Activated CD4-positive, alpha-beta T cell treated with anti-CD3 and anti-CD28 coated beads, Interleukin-2, amount 10 ng/mL, durations not matched to agents 24 days and 14 days (primary cell): ENCODE data around the gene ESRRG. TPM values are rescaled to one million over a fixed set of nuclear protein-coding genes. Genes with fewer than 3 reads are reported as not detected.
"Not testable (repeated sequence)": the region's sequence is repeated elsewhere in the genome, so short reads cannot be mapped to it uniquely, and the experiment has no call there.

ENCODE experiments used
- DNase-seq: peaks from one replicate; pipeline ENCODE4 v3.0.0; 2022
- H3K27ac Mint-ChIP-seq: one replicate; pipeline ENCODE4 v1.8.0; 2022; ENCODE audit warnings: mild to moderate bottlenecking, mixed read lengths
- H3K27me3 Mint-ChIP-seq: one replicate; pipeline ENCODE4 v1.8.0; 2022; ENCODE audit warnings: mixed read lengths
- H3K36me3 Mint-ChIP-seq: one replicate; pipeline ENCODE4 v1.8.0; 2022; ENCODE audit warnings: low read depth, mild to moderate bottlenecking, mixed read lengths
- H3K4me1 Mint-ChIP-seq: one replicate; pipeline ENCODE4 v1.8.0; 2021; ENCODE audit warnings: mixed read lengths
- H3K4me3 Mint-ChIP-seq: one replicate; pipeline ENCODE4 v1.8.0; 2022; ENCODE audit warnings: mild to moderate bottlenecking, moderate library complexity, mixed read lengths
- H3K9me3 Mint-ChIP-seq: one replicate; pipeline ENCODE4 v1.8.0; 2021; ENCODE audit warnings: mixed read lengths
- intact Hi-C: fragments of 100-400 bp; cut with micrococcal nuclease; formaldehyde crosslinking; loops from one replicate; pipeline ENCODE4 v1.15.1; 2023
- total RNA-seq: library from RNA; stranded (reverse); gene quantifications from 2 replicates; pipeline ENCODE4 v1.2.3, GENCODE V29; 2022

Gene ESRRG
- total RNA-seq, 1 donor from 2014 or later = not detected

- Mint-ChIP-seq H3K4me3 (no peak overlapping the region), H3K9me3 (no peaks in the 10 kb centered on the region), H3K27me3 (peaks cover 12% of the 10 kb centered on the region), H3K4me1 (no peaks in the 10 kb centered on the region), H3K27ac (no peak overlapping the region), H3K36me3 (no peaks in the 10 kb centered on the region)
- intact Hi-C loops = no loop called here
- DNase-seq = no peak
Observed at GRCh38 chr1:216726435-216726834, 3.2 kb upstream of the ESRRG start.

- Mint-ChIP-seq H3K27me3 (peaks cover 12% of the 10 kb centered on the region), H3K36me3 (no peaks in the 10 kb centered on the region), H3K27ac (no peak overlapping the region), H3K4me1 (no peaks in the 10 kb centered on the region), H3K9me3 (no peaks in the 10 kb centered on the region), H3K4me3 (no peak overlapping the region)
- no peak for DNase-seq
- intact Hi-C loops = no loop called here
Observed at GRCh38 chr1:216722821-216723220, 408 bp downstream of the ESRRG start.

GRCh38 chr1:216721863-216722262 lies 1.4 kb downstream of the ESRRG start:
- Mint-ChIP-seq H3K36me3 (no peaks in the 10 kb centered on the region), H3K27me3 (peaks cover 12% of the 10 kb centered on the region), H3K9me3 (no peaks in the 10 kb centered on the region), H3K27ac (no peak overlapping the region), H3K4me3 (no peak overlapping the region), H3K4me1 (no peaks in the 10 kb centered on the region)
- no peak for DNase-seq
- intact Hi-C loops = no loop called here

- Mint-ChIP-seq H3K36me3 (no peaks in the 10 kb centered on the region), H3K27ac (no peak overlapping the region), H3K9me3 (no peaks in the 10 kb centered on the region), H3K4me3 (no peak overlapping the region), H3K4me1 (no peaks in the 10 kb centered on the region), H3K27me3 (peaks cover 12% of the 10 kb centered on the region)
- intact Hi-C loops = no loop called here
- no peak for DNase-seq
Observed at GRCh38 chr1:216721062-216721461, 2.2 kb downstream of the ESRRG start.

GRCh38 chr1:216711712-216712111 lies 11.5 kb downstream of the ESRRG start:
- H3K4me3 Mint-ChIP-seq = no peak overlapping the region
- no peak for DNase-seq
- no peaks in the 10 kb centered on the region for H3K36me3 Mint-ChIP-seq
- no peaks in the 10 kb centered on the region for H3K27me3 Mint-ChIP-seq
- H3K27ac Mint-ChIP-seq = no peak overlapping the region
- no peaks in the 10 kb centered on the region for H3K4me1 Mint-ChIP-seq
- H3K9me3 Mint-ChIP-seq = no peaks in the 10 kb centered on the region
- intact Hi-C loops = no loop called here

GRCh38 chr1:216710598-216711333 lies 12.5 kb downstream of the ESRRG start:
- intact Hi-C loops = no loop called here
- Mint-ChIP-seq H3K9me3 (no peaks in the 10 kb centered on the region), H3K4me1 (no peaks in the 10 kb centered on the region), H3K4me3 (no peak overlapping the region), H3K27me3 (no peaks in the 10 kb centered on the region), H3K36me3 (no peaks in the 10 kb centered on the region), H3K27ac (no peak overlapping the region)
- no peak for DNase-seq

- no peak overlapping the region for H3K4me3 Mint-ChIP-seq
- no peaks in the 10 kb centered on the region for H3K36me3 Mint-ChIP-seq
- H3K27ac Mint-ChIP-seq = no peak overlapping the region
- no peaks in the 10 kb centered on the region for H3K9me3 Mint-ChIP-seq
- no peaks in the 10 kb centered on the region for H3K27me3 Mint-ChIP-seq
- H3K4me1 Mint-ChIP-seq = no peaks in the 10 kb centered on the region
- no peak for DNase-seq
- intact Hi-C loops = no loop called here
Observed at GRCh38 chr1:216710055-216710454, 13.2 kb downstream of the ESRRG start.

GRCh38 chr1:216705676-216706075 lies 17.6 kb downstream of the ESRRG start:
- no peak for DNase-seq
- no peaks in the 10 kb centered on the region for H3K4me1 Mint-ChIP-seq
- H3K4me3 Mint-ChIP-seq = no peak overlapping the region
- intact Hi-C loops = no loop called here
- H3K27me3 Mint-ChIP-seq = no peaks in the 10 kb centered on the region
- H3K36me3 Mint-ChIP-seq = no peaks in the 10 kb centered on the region
- no peak overlapping the region for H3K27ac Mint-ChIP-seq
- H3K9me3 Mint-ChIP-seq = no peaks in the 10 kb centered on the region

GRCh38 chr1:216704065-216704464 lies 19.2 kb downstream of the ESRRG start:
- H3K36me3 Mint-ChIP-seq, H3K27ac Mint-ChIP-seq, H3K9me3 Mint-ChIP-seq, H3K27me3 Mint-ChIP-seq, H3K4me3 Mint-ChIP-seq, H3K4me1 Mint-ChIP-seq, DNase-seq, intact Hi-C loops: not testable (repeated sequence)

GRCh38 chr1:216702170-216702569 lies 21.1 kb downstream of the ESRRG start:
- H3K4me3 Mint-ChIP-seq = no peak overlapping the region
- intact Hi-C loops = no loop called here
- H3K4me1 Mint-ChIP-seq = no peaks in the 10 kb centered on the region
- no peak overlapping the region for H3K27ac Mint-ChIP-seq
- no peaks in the 10 kb centered on the region for H3K36me3 Mint-ChIP-seq
- no peaks in the 10 kb centered on the region for H3K9me3 Mint-ChIP-seq
- no peak for DNase-seq
- no peaks in the 10 kb centered on the region for H3K27me3 Mint-ChIP-seq

- H3K36me3 Mint-ChIP-seq = no peaks in the 10 kb centered on the region
- no peaks in the 10 kb centered on the region for H3K27me3 Mint-ChIP-seq
- DNase-seq = no peak
- H3K9me3 Mint-ChIP-seq = no peaks in the 10 kb centered on the region
- no peak overlapping the region for H3K4me3 Mint-ChIP-seq
- no peaks in the 10 kb centered on the region for H3K4me1 Mint-ChIP-seq
- H3K27ac Mint-ChIP-seq = no peak overlapping the region
- intact Hi-C loops = no loop called here
Observed at GRCh38 chr1:216700779-216701178, 22.4 kb downstream of the ESRRG start.

- no peaks in the 10 kb centered on the region for H3K9me3 Mint-ChIP-seq
Observed at GRCh38 chr1:216691710-216692109, 31.5 kb downstream of the ESRRG start.

GRCh38 chr1:216690603-216691002 lies 32.6 kb downstream of the ESRRG start:
- intact Hi-C loops = no loop called here
- Mint-ChIP-seq H3K9me3 (no peaks in the 10 kb centered on the region), H3K27ac (no peak overlapping the region), H3K4me1 (no peaks in the 10 kb centered on the region), H3K4me3 (no peak overlapping the region), H3K27me3 (no peaks in the 10 kb centered on the region), H3K36me3 (no peaks in the 10 kb centered on the region)
- DNase-seq = no peak

More at GRCh38 chr1:216691710-216692109, 31.5 kb downstream of the ESRRG start:
- no peaks in the 10 kb centered on the region for H3K36me3 Mint-ChIP-seq
- DNase-seq = no peak
- no peak overlapping the region for H3K27ac Mint-ChIP-seq
- H3K4me3 Mint-ChIP-seq = no peak overlapping the region
- intact Hi-C loops = no loop called here
- no peaks in the 10 kb centered on the region for H3K27me3 Mint-ChIP-seq
- H3K4me1 Mint-ChIP-seq = no peaks in the 10 kb centered on the region

- H3K9me3 Mint-ChIP-seq = no peaks in the 10 kb centered on the region
- H3K36me3 Mint-ChIP-seq = no peaks in the 10 kb centered on the region
- DNase-seq = no peak
- no peaks in the 10 kb centered on the region for H3K4me1 Mint-ChIP-seq
- intact Hi-C loops = no loop called here
- H3K4me3 Mint-ChIP-seq = no peak overlapping the region
- no peak overlapping the region for H3K27ac Mint-ChIP-seq
- no peaks in the 10 kb centered on the region for H3K27me3 Mint-ChIP-seq
Observed at GRCh38 chr1:216688127-216688657, 35.0 kb downstream of the ESRRG start.
